AG09319 (cell line): Measurements from ENCODE around the gene BRAF.
A peak's percentile ranks its signal among the peaks of the same experiment; 100 is the strongest.

Experiments used
- DNase-seq: peaks from one replicate; pipeline ENCODE4 v3.0.0-alpha.2; 2010; ENCODE audit warnings: low read depth; ENCODE audit errors: extremely low read depth
- TF ChIP-seq, protein P1 (sequence below): IDR thresholded peaks from 2 replicates; pipeline ENCODE4 v1.5.1; 2011; ENCODE audit warnings: low read depth, mild to moderate bottlenecking, inconsistent platforms, low read length, moderate library complexity

BRAF gene

DNA sequence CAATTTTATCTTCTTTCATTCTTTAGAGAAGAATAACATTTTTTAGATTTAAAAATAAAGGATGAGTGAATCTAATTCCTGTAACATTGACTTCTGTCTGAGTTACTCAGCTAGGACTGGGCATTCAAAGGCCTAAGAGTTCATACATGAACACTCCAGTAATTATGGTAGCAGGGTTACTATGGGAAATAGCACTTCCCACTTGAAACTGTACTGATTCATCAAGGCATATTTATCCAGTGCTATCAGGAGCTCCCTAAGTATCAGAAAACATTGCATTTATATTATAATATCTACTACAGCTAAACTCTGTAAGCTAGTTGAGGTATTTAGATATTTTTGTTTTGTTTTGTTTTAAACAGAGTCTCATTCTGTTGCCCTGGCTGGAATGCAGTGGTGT, 186.4 kb downstream of the BRAF start:
- TF ChIP-seq, protein P1, sequence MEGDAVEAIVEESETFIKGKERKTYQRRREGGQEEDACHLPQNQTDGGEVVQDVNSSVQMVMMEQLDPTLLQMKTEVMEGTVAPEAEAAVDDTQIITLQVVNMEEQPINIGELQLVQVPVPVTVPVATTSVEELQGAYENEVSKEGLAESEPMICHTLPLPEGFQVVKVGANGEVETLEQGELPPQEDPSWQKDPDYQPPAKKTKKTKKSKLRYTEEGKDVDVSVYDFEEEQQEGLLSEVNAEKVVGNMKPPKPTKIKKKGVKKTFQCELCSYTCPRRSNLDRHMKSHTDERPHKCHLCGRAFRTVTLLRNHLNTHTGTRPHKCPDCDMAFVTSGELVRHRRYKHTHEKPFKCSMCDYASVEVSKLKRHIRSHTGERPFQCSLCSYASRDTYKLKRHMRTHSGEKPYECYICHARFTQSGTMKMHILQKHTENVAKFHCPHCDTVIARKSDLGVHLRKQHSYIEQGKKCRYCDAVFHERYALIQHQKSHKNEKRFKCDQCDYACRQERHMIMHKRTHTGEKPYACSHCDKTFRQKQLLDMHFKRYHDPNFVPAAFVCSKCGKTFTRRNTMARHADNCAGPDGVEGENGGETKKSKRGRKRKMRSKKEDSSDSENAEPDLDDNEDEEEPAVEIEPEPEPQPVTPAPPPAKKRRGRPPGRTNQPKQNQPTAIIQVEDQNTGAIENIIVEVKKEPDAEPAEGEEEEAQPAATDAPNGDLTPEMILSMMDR = no peak
- no peak for DNase-seq

DNA sequence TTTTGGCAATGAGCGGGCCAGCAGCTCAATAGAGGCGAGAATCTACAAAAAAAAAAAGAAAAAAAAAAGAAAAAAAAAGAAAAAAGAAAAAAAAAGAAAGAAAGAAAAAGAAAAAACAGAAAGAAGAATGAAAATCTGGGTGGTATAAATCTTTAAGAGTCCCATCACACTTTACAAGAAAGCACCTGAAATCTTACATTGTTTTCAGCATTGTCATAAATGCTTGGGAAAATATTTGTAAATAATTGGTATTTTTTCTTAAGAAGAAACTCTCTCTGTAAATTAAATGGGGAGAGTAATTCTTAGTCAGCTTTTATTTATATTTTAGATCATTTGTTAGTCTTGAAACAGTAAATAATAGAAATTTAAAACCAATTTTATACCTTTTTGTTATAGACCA, 190.0 kb downstream of the BRAF start:
- DNase-seq = no peak
- TF ChIP-seq, protein P1 = no peak

DNA sequence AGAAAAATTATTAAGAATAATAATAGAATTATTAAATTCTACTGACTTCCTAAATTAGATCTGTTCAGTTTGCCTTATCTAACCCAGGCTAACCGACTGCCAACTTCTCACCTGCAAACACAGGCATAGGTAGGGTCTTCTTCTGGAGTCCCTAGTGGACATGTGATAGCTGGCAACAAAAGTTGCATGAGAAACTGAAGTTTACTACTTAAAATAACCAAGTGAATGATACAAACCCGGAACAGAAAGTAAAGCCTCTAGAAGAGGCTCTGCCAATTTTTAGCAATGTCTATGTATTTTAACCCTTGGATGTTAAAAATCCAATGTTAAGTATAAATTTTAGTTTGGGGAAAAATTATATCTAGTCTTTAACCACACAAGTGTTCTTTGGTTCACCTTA, 190.6 kb downstream of the BRAF start:
- no peak for DNase-seq
- TF ChIP-seq, protein P1 = no peak

DNA sequence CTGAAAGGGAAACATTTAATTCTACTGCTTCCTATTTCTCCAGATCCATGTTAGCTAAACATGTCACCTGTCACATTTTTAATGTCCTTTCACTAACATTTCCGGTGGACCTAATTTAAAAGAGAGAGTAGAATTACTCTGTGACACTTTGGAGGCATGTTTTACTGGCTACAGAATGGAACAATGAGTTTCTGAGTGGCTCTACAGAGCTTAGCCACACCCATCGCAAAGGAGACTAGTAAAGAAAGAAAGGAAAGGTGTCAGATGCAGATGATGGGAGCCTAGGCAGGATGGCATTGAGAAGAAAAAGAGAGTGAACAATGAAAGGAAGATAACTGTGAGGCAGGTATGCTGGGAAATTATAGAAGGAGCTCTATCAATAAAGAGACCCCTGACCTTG, 192.3 kb downstream of the BRAF start:
- TF ChIP-seq, protein P1 = no peak
- no peak for DNase-seq

DNA sequence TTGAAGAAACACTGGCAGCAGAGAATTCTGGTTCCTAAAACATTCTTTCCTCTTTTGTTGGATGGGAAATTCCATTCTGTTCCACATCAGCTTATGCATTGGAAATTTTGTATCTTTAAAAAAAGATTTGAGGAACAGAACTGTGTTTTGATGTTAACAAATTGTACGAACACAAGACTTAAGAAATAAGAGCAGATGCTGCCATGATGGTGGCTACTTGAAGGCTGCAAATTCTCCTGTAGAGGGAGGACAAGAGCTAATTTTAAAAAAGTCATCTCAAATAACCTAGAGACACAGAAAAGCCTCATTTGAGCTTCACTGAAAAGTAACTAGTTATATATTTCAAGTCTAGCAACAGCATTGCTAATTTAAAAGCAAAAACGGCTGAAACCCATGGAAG, 198.4 kb downstream of the BRAF start:
- no peak for DNase-seq
- TF ChIP-seq, protein P1 = peak; percentile 40

DNA sequence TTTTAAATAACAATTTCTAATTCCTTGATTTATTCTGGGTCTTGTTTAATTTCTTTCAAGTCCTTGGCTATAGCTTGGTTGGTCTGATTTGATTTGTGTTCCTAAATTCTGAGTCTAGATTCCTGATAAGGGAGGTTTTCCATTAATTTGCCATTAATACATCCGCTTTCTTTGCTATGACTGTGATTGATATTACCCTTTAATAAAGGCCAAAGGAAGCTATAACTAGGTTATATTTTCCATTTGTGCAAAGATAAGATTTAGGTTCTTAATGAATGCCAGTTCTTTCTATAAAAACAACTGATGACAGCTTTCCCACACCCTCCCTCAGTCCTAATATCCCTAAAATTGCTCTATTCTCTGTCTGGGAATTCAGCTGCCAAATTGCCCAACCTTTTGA, 200.0 kb downstream of the BRAF start:
- TF ChIP-seq, protein P1 = no peak
- no peak for DNase-seq

DNA sequence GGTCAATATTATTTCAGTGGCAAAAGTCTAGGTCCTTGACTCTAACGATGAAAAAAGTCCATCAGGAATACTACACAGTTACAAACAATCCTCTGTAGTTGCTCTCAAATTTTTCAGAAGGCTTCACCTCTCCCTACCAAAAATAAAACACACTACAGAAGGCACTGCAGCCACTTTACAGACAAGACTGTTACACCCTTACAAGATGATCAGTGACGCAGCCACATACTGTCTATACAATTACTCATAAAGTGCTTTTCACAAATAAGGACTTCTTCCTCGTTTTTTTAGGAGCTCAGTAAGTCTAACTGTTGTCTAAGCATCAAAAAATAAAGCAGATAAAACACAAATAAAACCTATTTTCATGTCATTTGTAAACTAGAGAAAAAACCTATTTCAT, 201.2 kb downstream of the BRAF start:
- DNase-seq = no peak
- TF ChIP-seq, protein P1 = no peak

DNA sequence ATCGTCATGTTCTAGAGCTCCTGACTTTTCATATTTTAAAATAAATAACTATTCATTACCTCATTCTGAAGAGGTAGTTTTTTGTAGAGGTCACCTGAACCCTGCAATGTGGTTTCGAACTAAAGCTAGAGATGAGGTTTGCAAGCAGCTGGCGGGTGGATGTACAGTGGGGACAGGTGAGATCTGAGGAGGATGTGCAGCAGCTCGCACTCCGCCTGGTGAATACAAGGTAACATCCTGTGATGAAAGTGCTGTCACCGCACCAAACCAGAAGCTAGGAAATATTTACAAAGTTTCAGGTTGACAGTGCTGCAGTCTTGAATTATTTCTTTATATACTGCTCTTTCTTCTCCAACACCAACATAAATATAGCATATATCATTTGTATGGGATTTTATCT, 201.7 kb downstream of the BRAF start:
- TF ChIP-seq, protein P1 = no peak
- DNase-seq = no peak
